SH-SY5Y (cell line): ENCODE results near the gene EPS15.

Experiments
- GATA2 ChIP-seq: IDR thresholded peaks from 2 replicates; pipeline ENCODE4 v1.6.1; 2011; ENCODE audit warnings: mild to moderate bottlenecking, low read depth, low read length
- GATA3 ChIP-seq: IDR thresholded peaks from 2 replicates; pipeline ENCODE4 v1.6.1; 2011; ENCODE audit warnings: low read depth, mild to moderate bottlenecking, low read length, moderate library complexity

GRCh38 chr1:51433972-51434510, 85.0 kb downstream of the EPS15 start:
- TF ChIP-seq GATA3 (no peak), GATA2 (no peak)
